Mesenteric fat pad (tissue), 1 donor: ENCODE measurements around the gene FAM209A. TPM values are rescaled to one million over a fixed set of nuclear protein-coding genes. Genes with fewer than 3 reads are reported as not detected.
"Not testable (repeated sequence)": the region's sequence is repeated elsewhere in the genome, so short reads cannot be mapped to it uniquely, and the experiment has no call there.

Experiments
- DNase-seq: peaks from one replicate; pipeline ENCODE4 v3.0.0-alpha.2; 2020; ENCODE audit warnings: low spot score
- long read RNA-seq: library from polyadenylated mRNA; unstranded; transcript quantifications from one replicate; pipeline ENCODE4 v2.0.0, GENCODE V29; 2020
- total RNA-seq: library from RNA; stranded (reverse); fragmentation: NEBNext Ultra II Directional; extraction: Animal tissue kit (Norgen Biotek cat#: 25700); gene quantifications from one replicate; pipeline ENCODE4 v1.2.1, GENCODE V29; 2021
- donor health status: DM: yes; HTN: yes; CAD: no.

FAM209A gene
- 0.45 TPM for total RNA-seq
- long read RNA-seq, partial matches to known transcripts, result 0 of 3 reads
- long read RNA-seq, other reads (novel, unspliced or antisense), result 3 of 3 reads

GRCh38 chr20:56524444-56524843, at the start of gene FAM209A:
FAM209A (plus strand) TSS chr20:56524744; CDS start chr20:56524809, 65 bp downstream.
- DNase-seq, result not testable (repeated sequence)

DNA sequence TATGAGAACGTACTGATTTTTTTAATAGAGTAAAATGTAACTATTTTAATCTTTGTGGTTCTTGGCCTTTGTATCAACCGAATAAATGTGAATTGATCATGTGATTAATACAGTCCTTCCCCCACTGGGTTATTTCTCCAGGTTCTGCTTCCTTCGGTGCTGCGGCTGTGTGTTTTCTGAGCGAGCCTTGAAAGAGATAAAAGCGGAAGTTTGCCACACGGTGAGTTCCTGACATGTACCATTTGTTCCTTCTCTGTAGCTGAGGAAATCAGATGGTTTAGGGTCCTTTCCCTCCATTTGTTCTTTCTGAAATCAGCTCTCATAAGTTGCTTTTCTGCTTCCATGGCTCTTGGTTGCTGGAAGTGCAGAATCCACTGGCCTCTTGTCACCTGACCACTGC, 40.6 kb upstream of the FAM209A start:
- no peak for DNase-seq

- DNase-seq, result no peak
Observed at GRCh38 chr20:56487216-56487615, 37.3 kb upstream of the FAM209A start.

DNA sequence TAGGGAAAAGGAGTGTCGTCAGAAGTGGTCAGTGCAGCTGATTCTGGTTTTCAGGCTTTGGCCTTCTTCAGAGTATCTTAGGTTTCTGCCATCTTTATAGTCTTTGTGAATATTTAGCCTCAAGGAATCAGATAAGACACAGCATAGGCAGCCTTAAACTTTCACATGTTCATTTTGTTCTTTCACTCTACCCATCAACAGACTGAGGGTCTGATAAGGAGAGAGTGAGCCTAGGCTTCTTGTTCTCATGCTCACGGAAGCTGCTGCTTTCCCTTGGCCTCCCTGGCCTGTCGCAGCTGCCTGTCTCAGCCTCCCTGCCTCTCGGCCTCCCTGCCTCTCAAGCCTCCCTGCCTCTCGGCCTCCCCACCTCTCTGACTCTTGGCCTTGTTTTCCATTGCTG, 36.0 kb upstream of the FAM209A start:
- no peak for DNase-seq

GRCh38 chr20:56501116-56501515, 23.4 kb upstream of the FAM209A start:
- DNase-seq, result no peak

GRCh38 chr20:56503916-56504315, 20.6 kb upstream of the FAM209A start:
- DNase-seq, result no peak

GRCh38 chr20:56504373-56505005, 20.1 kb upstream of the FAM209A start:
- DNase-seq, result no peak

DNA sequence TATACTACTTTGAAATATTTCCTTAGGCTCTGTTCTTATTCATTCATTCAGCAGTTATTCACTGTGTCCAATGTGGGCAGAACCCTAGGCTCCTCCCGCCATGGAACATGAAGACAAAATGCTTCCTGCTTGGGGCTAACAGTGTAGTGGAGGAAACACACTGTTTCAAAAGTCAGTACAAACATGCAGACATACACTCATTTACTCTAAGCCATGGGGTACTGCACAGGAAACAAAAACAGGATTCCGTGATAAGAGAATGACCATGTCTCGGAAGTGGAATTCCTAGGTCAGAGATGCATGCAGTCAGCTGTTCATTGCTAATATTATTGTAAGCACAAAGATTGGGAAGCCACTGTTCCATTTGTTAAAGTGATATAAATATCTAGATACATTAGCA, 18.4 kb upstream of the FAM209A start:
- no peak for DNase-seq

GRCh38 chr20:56511926-56512325, 12.6 kb upstream of the FAM209A start:
- DNase-seq, result no peak

DNA sequence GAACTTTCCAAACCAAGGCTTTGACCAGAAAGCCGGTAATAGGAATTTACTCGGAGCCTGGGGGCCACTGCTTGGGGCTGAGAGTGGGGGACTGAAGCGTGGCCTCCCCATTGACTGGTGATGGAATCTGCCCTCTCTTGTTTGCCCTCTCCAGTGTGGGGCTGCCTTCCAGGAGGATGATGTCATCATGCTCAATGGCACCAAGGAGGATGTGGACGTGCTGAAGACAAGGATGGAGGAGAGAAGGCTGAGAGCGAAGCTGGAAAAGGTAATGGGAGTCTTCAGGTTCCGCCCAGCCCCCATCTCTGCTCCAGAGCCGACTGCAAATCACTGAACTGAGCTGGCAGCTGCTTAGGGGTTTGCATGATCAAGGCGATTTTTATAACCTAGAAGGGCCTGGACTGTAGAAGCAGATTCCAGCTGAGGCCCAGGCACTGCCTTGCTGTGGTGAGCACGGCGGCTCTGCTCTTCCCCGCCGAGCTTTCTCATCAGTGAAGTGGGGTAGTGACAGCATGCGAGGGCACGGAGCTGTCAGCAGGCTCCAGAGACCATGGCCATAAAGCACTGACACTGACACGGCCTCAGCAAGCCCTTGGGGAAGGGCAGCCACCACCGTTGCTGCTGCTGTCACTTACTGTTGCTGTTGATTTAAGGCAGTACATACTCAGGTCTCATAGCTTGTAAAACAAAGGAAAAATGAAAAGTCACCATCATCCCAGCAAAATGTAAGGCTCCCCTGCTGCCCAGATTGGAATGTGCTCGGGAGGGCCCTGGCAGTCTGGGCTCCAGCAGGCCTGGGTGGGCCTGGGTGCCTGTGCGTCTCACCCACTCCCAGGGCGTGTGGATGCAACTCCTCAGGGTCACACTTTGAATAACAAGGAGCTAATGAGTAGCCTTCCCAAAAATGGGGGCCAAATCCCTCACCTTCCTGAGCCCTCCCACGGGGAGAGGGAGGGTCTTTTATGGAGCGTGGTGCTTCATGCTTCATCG, 11.1 kb upstream of the FAM209A start:
- no peak for DNase-seq

DNA sequence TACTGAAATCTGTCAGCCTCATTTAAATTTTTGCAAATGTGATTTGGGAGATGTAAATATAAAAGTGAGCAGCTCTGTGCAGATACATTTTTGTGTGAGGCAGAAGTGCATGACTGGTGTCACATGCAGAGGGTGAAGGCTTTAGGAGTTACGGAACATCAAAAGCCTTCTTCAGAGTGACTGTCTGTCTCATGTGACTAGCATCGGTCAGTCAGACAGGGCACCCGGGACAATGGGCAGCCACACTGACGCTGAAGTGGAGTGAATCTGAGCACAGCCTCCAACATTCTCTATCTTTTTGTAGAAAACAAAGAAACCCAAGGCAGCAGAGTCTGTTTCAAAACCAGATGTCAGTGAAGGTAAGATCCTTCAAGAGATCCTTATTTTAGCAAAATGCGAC, 7.9 kb upstream of the FAM209A start:
- DNase-seq, result no peak

- DNase-seq, result no peak
Observed at GRCh38 chr20:56517211-56517610, 7.3 kb upstream of the FAM209A start.

GRCh38 chr20:56517641-56518040, 6.9 kb upstream of the FAM209A start:
- DNase-seq, result no peak

DNA sequence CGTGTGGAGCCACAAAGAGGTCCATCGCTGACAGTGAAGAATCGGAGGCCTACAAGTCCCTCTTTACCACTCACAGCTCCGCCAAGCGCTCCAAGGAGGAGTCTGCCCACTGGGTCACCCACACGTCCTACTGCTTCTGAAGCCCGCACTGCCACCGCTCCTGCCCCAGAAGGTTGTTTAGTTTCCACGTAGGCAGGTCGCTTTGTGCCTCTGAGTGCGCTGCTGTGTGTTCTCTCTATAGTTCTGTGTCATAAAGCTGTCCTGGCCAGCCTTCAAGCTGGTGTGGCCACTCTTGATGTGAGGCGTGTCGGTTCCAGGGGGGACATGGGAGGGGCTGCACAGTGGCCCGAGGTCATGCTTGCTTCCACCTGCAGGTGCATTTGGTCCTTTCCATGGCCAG, 6.4 kb upstream of the FAM209A start:
- no peak for DNase-seq

GRCh38 chr20:56518721-56519398, 5.7 kb upstream of the FAM209A start:
- DNase-seq, result no peak

DNA sequence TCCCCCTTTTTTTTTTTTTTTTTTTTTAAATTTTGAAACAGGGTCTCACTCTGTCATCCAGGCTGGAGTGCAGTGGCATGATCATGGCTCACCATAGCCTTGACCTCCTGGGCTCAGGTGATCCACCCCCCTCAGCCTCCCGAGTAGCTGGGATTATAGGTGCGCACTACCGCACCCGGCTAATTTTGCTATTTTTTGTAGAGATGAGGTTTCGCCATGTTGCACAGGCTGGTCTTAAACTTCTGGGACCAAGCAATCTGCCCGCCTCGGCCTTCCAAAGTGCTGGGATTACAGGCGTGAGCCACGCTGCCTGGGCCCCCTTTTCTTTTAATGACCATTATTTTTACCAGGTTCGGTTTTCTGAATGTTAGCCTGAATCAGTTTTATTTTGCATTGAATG, 5.0 kb upstream of the FAM209A start:
- DNase-seq, result no peak

GRCh38 chr20:56520180-56520579, 4.4 kb upstream of the FAM209A start:
- DNase-seq, result peak; percentile 59

DNA sequence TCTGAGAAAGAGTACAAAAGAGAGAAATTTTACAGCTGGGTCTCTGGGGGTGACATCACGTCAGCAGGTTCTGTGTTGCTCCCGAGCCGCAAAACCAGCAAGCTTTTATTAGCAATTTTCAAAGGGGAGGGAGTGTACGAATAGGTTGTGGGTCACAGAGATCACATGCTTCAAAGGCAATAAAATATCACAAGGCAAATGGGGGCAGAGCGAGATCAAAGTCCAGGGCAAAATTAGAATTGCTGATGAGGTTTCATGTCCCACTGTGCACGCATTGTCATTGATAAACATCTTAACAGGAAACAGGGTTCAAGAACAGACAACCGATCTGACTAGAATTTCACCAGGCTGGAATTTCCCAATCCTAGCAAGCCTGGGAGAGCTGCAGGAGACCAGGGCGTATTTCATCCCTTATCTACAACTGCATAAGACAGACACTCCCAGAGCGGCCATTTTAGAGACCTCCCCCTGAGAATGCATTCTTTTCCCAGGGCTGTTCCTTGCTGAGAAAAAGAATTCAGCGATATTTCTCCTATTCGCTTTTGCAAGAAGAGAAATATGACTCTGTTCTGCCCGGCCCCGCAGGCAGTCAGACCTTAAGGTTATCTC, 3.7 kb upstream of the FAM209A start:
- DNase-seq, result not testable (repeated sequence)

- DNase-seq, result no peak
Observed at GRCh38 chr20:56522311-56522710, 2.2 kb upstream of the FAM209A start.

DNA sequence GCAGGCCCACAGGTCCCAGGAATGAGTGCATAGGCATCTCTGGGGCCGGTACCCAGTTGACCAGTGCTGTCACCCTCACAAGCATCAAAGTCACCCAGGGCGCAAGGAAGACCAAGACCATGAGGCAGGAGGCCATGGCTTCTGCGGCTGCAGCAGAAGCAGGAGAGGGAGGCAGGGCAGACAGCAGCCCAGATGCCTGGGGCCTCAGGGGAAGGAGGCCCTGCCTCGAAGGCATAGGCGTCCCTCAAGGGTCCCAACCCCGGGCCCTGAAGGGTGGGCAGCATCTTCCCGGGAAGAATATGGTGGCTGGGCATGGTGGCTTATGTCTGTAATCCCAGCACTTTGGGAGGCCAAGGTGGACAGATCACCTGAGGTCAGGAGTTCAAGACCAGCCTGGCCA, 3.0 kb downstream of the FAM209A start:
- no peak for DNase-seq

DNA sequence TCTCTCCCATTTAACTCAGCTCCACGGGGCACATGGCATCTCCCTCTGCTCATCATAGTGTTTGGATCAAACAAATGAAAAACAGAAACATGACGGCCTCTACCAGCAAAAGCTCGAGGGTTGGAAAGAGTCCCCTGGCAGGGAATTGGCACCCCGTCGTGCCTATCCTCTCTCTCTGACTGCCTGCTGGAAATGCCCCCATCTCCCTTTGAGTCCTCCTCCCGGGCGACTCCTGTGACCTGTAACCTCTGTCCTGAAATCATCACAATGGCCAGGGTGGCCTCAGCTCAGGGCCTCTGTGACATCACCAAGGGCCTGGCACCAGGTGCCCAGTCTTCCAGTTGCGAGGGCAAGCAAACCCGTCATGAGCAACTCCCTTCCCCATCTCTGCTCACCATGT, 8.4 kb downstream of the FAM209A start, which contains the start of gene FAM209B:
Gene FAM209B, plus strand, starts transcription at position 301 of the 400 bp plus-strand sequence. Its CDS starts 96 bp downstream, at position 397.
- DNase-seq, result not testable (repeated sequence)
